ENCODE results near the gene NOS1AP. TPM values are rescaled to one million over a fixed set of nuclear protein-coding genes. Genes with fewer than 3 reads are reported as not detected.

The NOS1AP gene
- total and polyA plus RNA-seq, 2 experiments from 2014 or later: 5.8 to 6.6 TPM

DNA sequence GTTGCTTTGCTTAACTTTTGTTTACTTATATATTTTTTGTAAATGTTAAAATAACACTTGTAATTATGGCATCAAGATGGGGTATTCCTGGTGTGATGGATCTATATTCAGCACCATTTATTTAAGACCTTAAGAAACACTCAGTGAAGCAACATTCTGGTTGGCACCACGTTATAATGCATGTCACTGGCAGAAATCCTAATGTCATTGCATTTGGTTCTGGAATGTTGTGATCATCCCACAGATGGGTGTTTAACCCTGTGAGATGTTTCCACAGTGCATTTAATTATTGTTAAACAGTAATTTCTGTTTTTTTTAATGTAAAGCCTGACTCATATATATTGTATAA, 116.5 kb downstream of the NOS1AP start (continued):
- TF ChIP-seq, protein P1, sequence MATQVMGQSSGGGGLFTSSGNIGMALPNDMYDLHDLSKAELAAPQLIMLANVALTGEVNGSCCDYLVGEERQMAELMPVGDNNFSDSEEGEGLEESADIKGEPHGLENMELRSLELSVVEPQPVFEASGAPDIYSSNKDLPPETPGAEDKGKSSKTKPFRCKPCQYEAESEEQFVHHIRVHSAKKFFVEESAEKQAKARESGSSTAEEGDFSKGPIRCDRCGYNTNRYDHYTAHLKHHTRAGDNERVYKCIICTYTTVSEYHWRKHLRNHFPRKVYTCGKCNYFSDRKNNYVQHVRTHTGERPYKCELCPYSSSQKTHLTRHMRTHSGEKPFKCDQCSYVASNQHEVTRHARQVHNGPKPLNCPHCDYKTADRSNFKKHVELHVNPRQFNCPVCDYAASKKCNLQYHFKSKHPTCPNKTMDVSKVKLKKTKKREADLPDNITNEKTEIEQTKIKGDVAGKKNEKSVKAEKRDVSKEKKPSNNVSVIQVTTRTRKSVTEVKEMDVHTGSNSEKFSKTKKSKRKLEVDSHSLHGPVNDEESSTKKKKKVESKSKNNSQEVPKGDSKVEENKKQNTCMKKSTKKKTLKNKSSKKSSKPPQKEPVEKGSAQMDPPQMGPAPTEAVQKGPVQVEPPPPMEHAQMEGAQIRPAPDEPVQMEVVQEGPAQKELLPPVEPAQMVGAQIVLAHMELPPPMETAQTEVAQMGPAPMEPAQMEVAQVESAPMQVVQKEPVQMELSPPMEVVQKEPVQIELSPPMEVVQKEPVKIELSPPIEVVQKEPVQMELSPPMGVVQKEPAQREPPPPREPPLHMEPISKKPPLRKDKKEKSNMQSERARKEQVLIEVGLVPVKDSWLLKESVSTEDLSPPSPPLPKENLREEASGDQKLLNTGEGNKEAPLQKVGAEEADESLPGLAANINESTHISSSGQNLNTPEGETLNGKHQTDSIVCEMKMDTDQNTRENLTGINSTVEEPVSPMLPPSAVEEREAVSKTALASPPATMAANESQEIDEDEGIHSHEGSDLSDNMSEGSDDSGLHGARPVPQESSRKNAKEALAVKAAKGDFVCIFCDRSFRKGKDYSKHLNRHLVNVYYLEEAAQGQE (IDR thresholded peaks at IDR 0.05; ENCODE audit: unreplicated experiment): no peak
- TF ChIP-seq ZNF331 (CRISPR knock-in tag; IDR thresholded peaks at IDR 0.05; ENCODE audit: low read depth): no peak
- no peak for TF ChIP-seq JUNB (IDR thresholded peaks at IDR 0.05; ENCODE audit: unreplicated experiment)
- TF ChIP-seq CREB1 (CRISPR knock-in tag; IDR thresholded peaks at IDR 0.05; ENCODE audit: low read depth): no peak
- TF ChIP-seq ZNF114 (CRISPR knock-in tag; IDR thresholded peaks at IDR 0.05): no peak
- TF ChIP-seq, protein P2, sequence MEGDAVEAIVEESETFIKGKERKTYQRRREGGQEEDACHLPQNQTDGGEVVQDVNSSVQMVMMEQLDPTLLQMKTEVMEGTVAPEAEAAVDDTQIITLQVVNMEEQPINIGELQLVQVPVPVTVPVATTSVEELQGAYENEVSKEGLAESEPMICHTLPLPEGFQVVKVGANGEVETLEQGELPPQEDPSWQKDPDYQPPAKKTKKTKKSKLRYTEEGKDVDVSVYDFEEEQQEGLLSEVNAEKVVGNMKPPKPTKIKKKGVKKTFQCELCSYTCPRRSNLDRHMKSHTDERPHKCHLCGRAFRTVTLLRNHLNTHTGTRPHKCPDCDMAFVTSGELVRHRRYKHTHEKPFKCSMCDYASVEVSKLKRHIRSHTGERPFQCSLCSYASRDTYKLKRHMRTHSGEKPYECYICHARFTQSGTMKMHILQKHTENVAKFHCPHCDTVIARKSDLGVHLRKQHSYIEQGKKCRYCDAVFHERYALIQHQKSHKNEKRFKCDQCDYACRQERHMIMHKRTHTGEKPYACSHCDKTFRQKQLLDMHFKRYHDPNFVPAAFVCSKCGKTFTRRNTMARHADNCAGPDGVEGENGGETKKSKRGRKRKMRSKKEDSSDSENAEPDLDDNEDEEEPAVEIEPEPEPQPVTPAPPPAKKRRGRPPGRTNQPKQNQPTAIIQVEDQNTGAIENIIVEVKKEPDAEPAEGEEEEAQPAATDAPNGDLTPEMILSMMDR (conservative IDR thresholded peaks at IDR 0.05; ENCODE audit: low read depth in 2 of 2): no peak
- TF ChIP-seq, protein P3, sequence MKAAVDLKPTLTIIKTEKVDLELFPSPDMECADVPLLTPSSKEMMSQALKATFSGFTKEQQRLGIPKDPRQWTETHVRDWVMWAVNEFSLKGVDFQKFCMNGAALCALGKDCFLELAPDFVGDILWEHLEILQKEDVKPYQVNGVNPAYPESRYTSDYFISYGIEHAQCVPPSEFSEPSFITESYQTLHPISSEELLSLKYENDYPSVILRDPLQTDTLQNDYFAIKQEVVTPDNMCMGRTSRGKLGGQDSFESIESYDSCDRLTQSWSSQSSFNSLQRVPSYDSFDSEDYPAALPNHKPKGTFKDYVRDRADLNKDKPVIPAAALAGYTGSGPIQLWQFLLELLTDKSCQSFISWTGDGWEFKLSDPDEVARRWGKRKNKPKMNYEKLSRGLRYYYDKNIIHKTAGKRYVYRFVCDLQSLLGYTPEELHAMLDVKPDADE (IDR thresholded peaks at IDR 0.05): no peak
- TF ChIP-seq STAT1 (IDR thresholded peaks at IDR 0.05; ENCODE audit: unreplicated experiment): no peak
- no peak for TF ChIP-seq POLR2AphosphoS5 (IDR thresholded peaks at IDR 0.05; ENCODE audit: low read depth)
- no peak for TF ChIP-seq EZH2 (IDR thresholded peaks at IDR 0.05; ENCODE audit: low read depth, unreplicated experiment)
- TF ChIP-seq NANOG (IDR thresholded peaks at IDR 0.05; ENCODE audit: borderline replicate concordance): no peak
- no peak for TF ChIP-seq EZH2phosphoT487 (IDR thresholded peaks at IDR 0.05; ENCODE audit: unreplicated experiment)

DNA sequence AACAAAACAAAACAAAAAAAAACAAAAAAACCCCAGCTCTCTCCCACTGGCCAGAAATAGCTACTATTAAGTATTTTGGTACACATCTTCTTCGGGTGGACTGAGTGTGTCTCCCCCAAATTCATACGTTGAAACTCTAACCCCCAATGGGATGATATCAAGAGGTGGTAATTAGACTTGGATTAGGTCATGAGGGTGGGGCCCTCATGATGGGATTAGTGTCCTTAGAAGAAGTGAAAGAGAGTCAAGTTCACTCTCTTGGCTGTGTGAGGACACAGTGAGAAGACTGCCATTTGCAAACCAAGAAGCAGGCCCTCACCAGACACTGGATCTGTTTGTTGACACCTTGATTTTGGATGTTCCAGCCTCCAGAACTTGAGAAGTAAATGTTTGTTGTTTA, 116.9 kb downstream of the NOS1AP start:
- H3K4me3 Mint-ChIP-seq: no peak overlapping the region

More for the DNA sequence above, 116.9 kb downstream of the NOS1AP start:
- Histone ChIP-seq H3K36me3 (ENCODE audit: insufficient read depth) (no peaks in the 10 kb centered on the region), H3K4me2 (no peak overlapping the region), H3K4me1 (ENCODE audit: insufficient read depth) (peaks cover 11% of the 10 kb centered on the region), H3K27ac (ENCODE audit: low read depth) (no peak overlapping the region), H3K9me2 (ENCODE audit: insufficient read depth) (peaks cover 10% of the 10 kb centered on the region; the same call in 1 of the 2 replicates), H2AFZ (no peak overlapping the region), H3K27me3 (ENCODE audit: insufficient read depth) (no peaks in the 10 kb centered on the region), H4K20me1 (replicated peaks; ENCODE audit: insufficient read depth) (no peaks in the 10 kb centered on the region; the same call in none of the 2 replicates), H3K4me3 (no peak overlapping the region), H3F3A (replicated peaks; ENCODE audit: low read depth) (no peaks in the 10 kb centered on the region), H3K79me2 (replicated peaks; ENCODE audit: insufficient read depth) (peaks cover 29% of the 10 kb centered on the region)
- H3K27me3 Mint-ChIP-seq (ENCODE audit: insufficient read depth, low read depth, poor library complexity): peaks cover 3% of the 10 kb centered on the region
- no peak overlapping the region for H3K27ac Mint-ChIP-seq
- ATAC-seq (no peak), DNase-seq (ENCODE audit: low spot score) (no peak)
- no peaks in the 10 kb centered on the region for H3K9me3 Mint-ChIP-seq
- H3K36me3 Mint-ChIP-seq (ENCODE audit: low read depth): peaks cover 23% of the 10 kb centered on the region; the same call in 2 of the 3 replicates
- H3K4me1 Mint-ChIP-seq: peaks cover 42% of the 10 kb centered on the region
- TF ChIP-seq JUNB (IDR thresholded peaks at IDR 0.05; ENCODE audit: unreplicated experiment): no peak
- TF ChIP-seq POLR2AphosphoS5 (IDR thresholded peaks at IDR 0.05; ENCODE audit: low read depth): no peak
- TF ChIP-seq, protein P3 (IDR thresholded peaks at IDR 0.05): no peak
- TF ChIP-seq ZNF331 (CRISPR knock-in tag; IDR thresholded peaks at IDR 0.05; ENCODE audit: low read depth): no peak
- TF ChIP-seq, protein P1 (IDR thresholded peaks at IDR 0.05; ENCODE audit: unreplicated experiment): no peak
- TF ChIP-seq, protein P2 (conservative IDR thresholded peaks at IDR 0.05; ENCODE audit: low read depth in 2 of 2): no peak
